Suprapubic skin (tissue), 3 donors: ENCODE measurements around the gene SCPEP1.

ENCODE experiments used
- CTCF ChIP-seq, 2 donors: fragments of 200-600 bp in 1 of 2; fragments of 450-650 bp in 1 of 2; sonication (generic) in 1 of 2; IDR thresholded peaks; one replicate each; pipeline ENCODE4 v1.5.1; 2016 to 2019; ENCODE audit warnings: antibody characterized with exemption in 2 of 2, mild to moderate bottlenecking in 1 of 2, moderate library complexity in 1 of 2
- EP300 ChIP-seq: sonication (generic); formaldehyde crosslinking; IDR thresholded peaks from one replicate; pipeline ENCODE4 v1.6.1; 2017; ENCODE audit warnings: antibody characterized with exemption

- no peak for TF ChIP-seq CTCF (IDR thresholded peaks at IDR 0.05)
- TF ChIP-seq EP300 = no peak
Observed at GRCh38 chr17:57034807-57035754, 57.1 kb downstream of the SCPEP1 start.
